Esophagus squamous epithelium (tissue), 5 donors: ENCODE results near the gene ADAMTS14. TPM values are rescaled to one million over a fixed set of nuclear protein-coding genes. Genes with fewer than 3 reads are reported as not detected.

Experiments
- DNase-seq: peaks from one replicate; lab custom pipeline; 2025; lab: John Stamatoyannopoulos, UW
- H3K27ac ChIP-seq, 4 donors: fragments of 200-600 bp; sonication (generic); one replicate each; pipeline ENCODE4 v1.5.1; 2016 to 2019; ENCODE audit warnings: mild to moderate bottlenecking in 1 of 4
- H3K27me3 ChIP-seq, 4 donors: fragments of 200-600 bp; sonication (generic); 1 replicate in 3 of 4; 2 replicates in 1 of 4; pipeline versions ENCODE4 v1.5.1 to v1.6.0; 2017 to 2021; ENCODE audit warnings: antibody characterized with exemption in 1 of 4
- H3K36me3 ChIP-seq, 3 donors: fragments of 200-600 bp; sonication (generic); one replicate each; pipeline ENCODE4 v1.5.1; 2016 to 2019
- H3K4me1 ChIP-seq, 3 donors: fragments of 200-600 bp; sonication (generic); one replicate each; pipeline ENCODE4 v1.5.1; 2017 to 2019
- H3K4me3 ChIP-seq, 4 donors: fragments of 200-600 bp; sonication (generic); 1 replicate in 3 of 4; 2 replicates in 1 of 4; pipeline ENCODE4 v1.5.1; 2016 to 2019; ENCODE audit warnings: mild to moderate bottlenecking in 2 of 4, moderate library complexity in 1 of 4
- H3K9me3 ChIP-seq, 3 donors: fragments of 200-600 bp; sonication (generic); one replicate each; pipeline ENCODE4 v1.5.1; 2016 to 2019
- POLR2A ChIP-seq, 4 donors: fragments of 450-650 bp; IDR thresholded peaks; one replicate each; pipeline ENCODE4 v1.6.1; 2017; ENCODE audit warnings: antibody characterized with exemption in 4 of 4, mild to moderate bottlenecking in 4 of 4, moderate library complexity in 3 of 4
- WGBS, 2 donors: methylation state at CpG; one replicate each; pipeline ENCODE4 v1.1.5; 2018; 5-methylcytosine and 5-hydroxymethylcytosine counted together
- intact Hi-C: fragments of 100-400 bp; cut with DNase I; formaldehyde crosslinking; loops from one replicate; pipeline ENCODE4 v1.15.0; 2022
- total RNA-seq, 4 donors: library from RNA; depleted of rRNA; stranded (reverse); fragments of >200 nt; gene quantifications; one replicate each; pipeline ENCODE4 v1.1.0, GENCODE V29; 2016
- TF ChIP-seq, protein P1 (sequence below), 6 experiments: fragments of 450-650 bp in 4 of 6; fragments of 200-600 bp in 2 of 6; sonication (generic) in 2 of 6; IDR thresholded peaks; one replicate each; pipeline ENCODE4 v1.5.1; 2016 to 2019; ENCODE audit warnings: antibody characterized with exemption in 6 of 6, mild to moderate bottlenecking in 4 of 6, moderate library complexity in 4 of 6
- donor health status: DM: yes; HTN: yes; CAD: no.

Gene ADAMTS14
- total RNA-seq, 4 donors from 2014 or later, result 0.23 to 0.75 (median 0.38) TPM; not detected in 1

DNA sequence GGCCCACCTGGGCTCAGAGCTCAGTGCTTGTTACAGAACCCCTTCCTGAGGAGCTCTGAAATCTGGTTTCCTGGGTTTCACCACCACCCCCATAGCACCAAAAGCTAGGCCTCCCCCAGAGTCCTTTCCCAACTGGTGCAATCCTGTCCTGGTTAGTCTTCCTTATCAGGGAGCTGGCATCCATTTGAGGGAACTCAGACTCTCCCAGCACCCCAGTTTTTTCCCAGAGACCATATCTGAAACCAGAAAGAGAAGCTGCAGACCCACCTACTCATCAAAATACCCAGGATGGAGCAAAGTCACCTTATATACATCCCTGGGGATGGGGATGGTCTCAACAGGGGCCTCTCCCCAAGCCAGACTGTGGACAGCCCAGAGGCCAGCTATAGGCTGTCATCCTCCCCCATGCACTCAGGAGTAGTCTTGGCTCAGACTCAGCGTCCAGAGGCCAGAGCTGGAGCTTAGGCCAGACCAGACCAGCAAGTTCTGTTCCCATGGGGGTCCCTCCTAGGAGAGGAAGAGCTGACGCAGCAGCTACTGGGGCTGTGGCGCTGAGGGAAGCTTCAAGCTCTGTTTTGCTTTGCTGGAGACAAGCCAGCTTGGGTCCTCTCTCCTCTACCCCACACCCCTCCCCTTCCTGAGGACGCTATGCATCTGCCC is 109.9 kb downstream of the ADAMTS14 start:
- H3K9me3 ChIP-seq, result no peaks in the 10 kb centered on the region
- no peak for TF ChIP-seq POLR2A (IDR thresholded peaks at IDR 0.05)
- TF ChIP-seq, protein P1, sequence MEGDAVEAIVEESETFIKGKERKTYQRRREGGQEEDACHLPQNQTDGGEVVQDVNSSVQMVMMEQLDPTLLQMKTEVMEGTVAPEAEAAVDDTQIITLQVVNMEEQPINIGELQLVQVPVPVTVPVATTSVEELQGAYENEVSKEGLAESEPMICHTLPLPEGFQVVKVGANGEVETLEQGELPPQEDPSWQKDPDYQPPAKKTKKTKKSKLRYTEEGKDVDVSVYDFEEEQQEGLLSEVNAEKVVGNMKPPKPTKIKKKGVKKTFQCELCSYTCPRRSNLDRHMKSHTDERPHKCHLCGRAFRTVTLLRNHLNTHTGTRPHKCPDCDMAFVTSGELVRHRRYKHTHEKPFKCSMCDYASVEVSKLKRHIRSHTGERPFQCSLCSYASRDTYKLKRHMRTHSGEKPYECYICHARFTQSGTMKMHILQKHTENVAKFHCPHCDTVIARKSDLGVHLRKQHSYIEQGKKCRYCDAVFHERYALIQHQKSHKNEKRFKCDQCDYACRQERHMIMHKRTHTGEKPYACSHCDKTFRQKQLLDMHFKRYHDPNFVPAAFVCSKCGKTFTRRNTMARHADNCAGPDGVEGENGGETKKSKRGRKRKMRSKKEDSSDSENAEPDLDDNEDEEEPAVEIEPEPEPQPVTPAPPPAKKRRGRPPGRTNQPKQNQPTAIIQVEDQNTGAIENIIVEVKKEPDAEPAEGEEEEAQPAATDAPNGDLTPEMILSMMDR (IDR thresholded peaks at IDR 0.05), result no peak
- no peak overlapping the region for H3K27ac ChIP-seq
- intact Hi-C loops, result no loop called here
- H3K27me3 ChIP-seq, result peaks cover 0 to 5% (median 0%) of the 10 kb centered on the region in 4 donors
- peaks cover 0 to 27% (median 2%) of the 10 kb centered on the region in 3 donors for H3K4me1 ChIP-seq
- no peak for DNase-seq
- no peak overlapping the region for H3K4me3 ChIP-seq
- 85% methylated on average over 3 of the region's 4 CpGs; no CpG with 5 or more reads in 1 of the 2 donors for WGBS, 2 donors
- H3K36me3 ChIP-seq, result no peaks in the 10 kb centered on the region

DNA sequence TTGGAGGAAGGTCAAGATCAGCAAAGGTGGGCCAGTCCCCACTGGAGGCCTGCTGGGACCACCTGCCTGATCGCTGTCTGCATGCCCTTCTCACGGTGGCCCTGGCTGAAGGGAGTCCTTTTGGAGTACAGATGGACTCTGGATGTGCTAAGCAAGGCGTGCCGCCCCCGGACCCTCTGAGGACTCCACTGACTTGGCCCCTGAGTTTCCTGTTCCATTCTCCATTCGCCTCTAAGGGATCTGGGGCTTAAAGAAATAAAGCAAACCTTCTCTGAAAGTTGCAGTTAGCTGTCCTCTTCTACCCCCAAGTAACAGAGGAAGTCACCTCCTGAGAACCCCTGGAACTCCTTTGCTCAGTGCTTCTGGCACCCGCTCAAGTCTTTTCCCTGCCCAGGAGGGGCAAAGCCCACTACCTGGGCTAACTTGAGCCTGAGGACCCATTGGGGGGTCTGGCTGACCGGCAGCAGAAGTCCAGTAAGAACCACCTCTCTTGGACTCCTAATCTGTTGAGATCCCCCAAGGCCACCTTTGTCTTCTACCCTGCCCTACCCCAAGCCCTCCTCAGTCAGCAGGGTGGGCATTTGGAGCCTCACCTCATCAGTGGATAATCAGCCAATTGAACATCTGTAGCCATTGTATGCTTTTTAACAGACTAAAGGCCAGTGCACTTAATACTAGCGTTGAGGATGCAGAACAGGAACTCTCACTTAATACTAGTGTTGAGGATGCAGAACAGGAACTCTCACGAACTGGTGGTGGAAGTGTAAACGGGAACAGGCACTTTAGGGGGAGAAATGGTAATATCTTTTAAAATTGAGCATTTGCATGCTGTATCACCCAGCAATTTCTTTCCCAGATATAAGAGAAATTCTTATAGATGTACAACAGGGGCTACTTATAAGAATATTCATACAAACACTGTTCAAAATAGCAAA is 110.7 kb downstream of the ADAMTS14 start:
- peaks cover 0 to 5% (median 0%) of the 10 kb centered on the region in 4 donors for H3K27me3 ChIP-seq
- H3K9me3 ChIP-seq, result no peaks in the 10 kb centered on the region
- intact Hi-C loops, result no loop called here
- no peak for TF ChIP-seq POLR2A (IDR thresholded peaks at IDR 0.05)
- TF ChIP-seq, protein P1 (IDR thresholded peaks at IDR 0.05), result no peak
- no peak for DNase-seq
- H3K36me3 ChIP-seq, result no peaks in the 10 kb centered on the region
- 71 to 74% methylated on average over 7 to 8 of the region's 11 CpGs for WGBS, 2 donors
- H3K4me3 ChIP-seq, result no peak overlapping the region
- H3K4me1 ChIP-seq, result peaks cover 0 to 27% (median 2%) of the 10 kb centered on the region in 3 donors
- no peak overlapping the region for H3K27ac ChIP-seq

DNA sequence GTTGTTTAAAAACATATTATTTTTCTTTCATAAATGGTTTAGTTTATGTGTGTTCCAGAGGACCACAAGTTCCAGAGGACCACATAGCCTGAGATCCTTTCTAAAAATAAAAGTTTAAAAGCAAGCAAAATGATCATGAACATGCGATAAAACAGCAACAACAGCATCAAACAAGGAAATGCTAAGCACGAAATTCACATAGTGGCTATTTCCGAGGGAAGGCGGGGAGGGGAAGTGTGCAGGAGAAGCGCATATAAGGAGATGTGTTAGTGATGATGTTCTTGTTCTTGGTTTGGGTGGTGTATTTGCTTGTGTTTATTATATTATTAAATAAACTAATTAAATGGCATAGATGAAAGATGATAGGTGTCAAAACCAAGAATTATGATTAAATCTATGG is 111.7 kb downstream of the ADAMTS14 start:
- H3K36me3 ChIP-seq, result no peaks in the 10 kb centered on the region
- DNase-seq, result no peak
- H3K4me1 ChIP-seq, result peaks cover 0 to 22% (median 0%) of the 10 kb centered on the region in 3 donors
- H3K4me3 ChIP-seq, result no peak overlapping the region
- intact Hi-C loops, result no loop called here
- peaks cover 0 to 5% (median 0%) of the 10 kb centered on the region in 4 donors for H3K27me3 ChIP-seq
- no peak overlapping the region for H3K27ac ChIP-seq
- WGBS, 2 donors, result 60 to 67% methylated on average over 5 of the region's 5 CpGs
- no peaks in the 10 kb centered on the region for H3K9me3 ChIP-seq
- TF ChIP-seq POLR2A (IDR thresholded peaks at IDR 0.05), result no peak
- TF ChIP-seq, protein P1 (IDR thresholded peaks at IDR 0.05), result no peak

DNA sequence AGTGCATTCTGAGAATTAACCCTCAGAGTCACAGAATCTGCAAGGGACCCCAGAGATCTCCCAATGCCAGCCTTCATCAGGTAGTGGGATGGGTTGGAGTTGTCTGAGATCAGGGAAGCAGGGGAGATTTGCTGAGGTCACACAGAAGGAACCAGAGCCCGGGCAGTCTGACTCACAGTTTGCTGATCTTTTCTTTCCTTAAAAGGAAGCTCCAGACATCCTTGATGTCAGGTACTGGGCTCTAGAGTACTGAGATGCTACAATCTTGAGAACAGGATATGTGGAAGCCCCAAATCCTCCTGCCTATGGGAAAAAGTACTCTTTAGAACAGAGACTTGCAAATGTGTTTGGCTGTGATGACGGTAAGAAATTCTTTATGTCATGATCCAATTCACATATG is 112.2 kb downstream of the ADAMTS14 start:
- Histone ChIP-seq H3K4me3 (no peak overlapping the region), H3K27me3 (peaks cover 0 to 5% (median 0%) of the 10 kb centered on the region in 4 donors), H3K27ac (no peak overlapping the region), H3K4me1 (peaks cover 0 to 18% (median 0%) of the 10 kb centered on the region in 3 donors), H3K36me3 (no peaks in the 10 kb centered on the region), H3K9me3 (no peaks in the 10 kb centered on the region)
- TF ChIP-seq, protein P1 (IDR thresholded peaks at IDR 0.05), result no peak
- TF ChIP-seq POLR2A (IDR thresholded peaks at IDR 0.05), result no peak
- DNase-seq, result no peak
- 37 to 60% methylated on average over 2 of the region's 2 CpGs for WGBS, 2 donors
- intact Hi-C loops, result no loop called here
